Epithelial cell of proximal tubule (primary cell): ENCODE measurements around the gene MTA3. TPM values are rescaled to one million over a fixed set of nuclear protein-coding genes. Genes with fewer than 3 reads are reported as not detected.

Experiments used
- DNase-seq: peaks from one replicate; pipeline ENCODE4 v3.0.0-alpha.2; 2011; ENCODE audit warnings: low read depth
- H3K4me3 ChIP-seq: 2 replicates; pipeline ENCODE4 v1.5.1; 2011; ENCODE audit warnings: low read depth, mild to moderate bottlenecking, low read length
- CTCF ChIP-seq: conservative IDR thresholded peaks from 2 replicates; pipeline ENCODE4 v1.5.1; 2012; ENCODE audit warnings: low read depth, mild to moderate bottlenecking, low read length
- total RNA-seq: library from RNA; depleted of rRNA; stranded (reverse); fragments of >200 nt; gene quantifications from 2 replicates; pipeline ENCODE4 v1.2.3, GENCODE V29; 2015

The MTA3 gene
- 17.8 and 20.6 TPM in 2 replicates for total RNA-seq

GRCh38 chr2:42568401-42569115 lies at the start of gene MTA3:
MTA3 (plus strand) TSS chr2:42568632; CDS start chr2:42568746, 114 bp downstream.
- TF ChIP-seq CTCF, result no peak
- peak within 1 kb of the TSS; percentile 83 for H3K4me3 ChIP-seq
- no peak for DNase-seq

GRCh38 chr2:42519624-42520023 lies 48.8 kb upstream of the MTA3 start:
- TF ChIP-seq CTCF, result no peak
- H3K4me3 ChIP-seq, result no peak overlapping the region
- peak; percentile 37 for DNase-seq

- no peak for TF ChIP-seq CTCF
- DNase-seq, result no peak
- no peak overlapping the region for H3K4me3 ChIP-seq
These were observed 46.4 kb upstream of the MTA3 start for GRCh38 chr2:42522035-42522434.

- H3K4me3 ChIP-seq, result no peak overlapping the region
- no peak for DNase-seq
- TF ChIP-seq CTCF, result no peak
These were observed 45.1 kb upstream of the MTA3 start for GRCh38 chr2:42523341-42523740.

GRCh38 chr2:42532397-42532796 lies 36.0 kb upstream of the MTA3 start:
- no peak overlapping the region for H3K4me3 ChIP-seq
- DNase-seq, result no peak
- TF ChIP-seq CTCF, result no peak

- no peak for DNase-seq
These were observed 30.9 kb upstream of the MTA3 start for GRCh38 chr2:42537493-42537892.

More at GRCh38 chr2:42537493-42537892, 30.9 kb upstream of the MTA3 start:
- H3K4me3 ChIP-seq, result no peak overlapping the region
- TF ChIP-seq CTCF, result no peak
